Left forelimb (tissue), 1 donor: ENCODE data around the gene BLOC1S5.

Experiments
- DNase-seq: peaks from one replicate; pipeline ENCODE4 v3.0.0-alpha.2; 2018; ENCODE audit warnings: low spot score

The BLOC1S5 gene, protein sequence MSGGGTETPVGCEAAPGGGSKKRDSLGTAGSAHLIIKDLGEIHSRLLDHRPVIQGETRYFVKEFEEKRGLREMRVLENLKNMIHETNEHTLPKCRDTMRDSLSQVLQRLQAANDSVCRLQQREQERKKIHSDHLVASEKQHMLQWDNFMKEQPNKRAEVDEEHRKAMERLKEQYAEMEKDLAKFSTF

GRCh38 chr6:8063761-8064637, at the start of gene BLOC1S5:
Gene BLOC1S5 (minus strand): TSS chr6:8064389. CDS start chr6:8064376, 13 bp downstream.
- DNase-seq: peak; percentile 96

DNA sequence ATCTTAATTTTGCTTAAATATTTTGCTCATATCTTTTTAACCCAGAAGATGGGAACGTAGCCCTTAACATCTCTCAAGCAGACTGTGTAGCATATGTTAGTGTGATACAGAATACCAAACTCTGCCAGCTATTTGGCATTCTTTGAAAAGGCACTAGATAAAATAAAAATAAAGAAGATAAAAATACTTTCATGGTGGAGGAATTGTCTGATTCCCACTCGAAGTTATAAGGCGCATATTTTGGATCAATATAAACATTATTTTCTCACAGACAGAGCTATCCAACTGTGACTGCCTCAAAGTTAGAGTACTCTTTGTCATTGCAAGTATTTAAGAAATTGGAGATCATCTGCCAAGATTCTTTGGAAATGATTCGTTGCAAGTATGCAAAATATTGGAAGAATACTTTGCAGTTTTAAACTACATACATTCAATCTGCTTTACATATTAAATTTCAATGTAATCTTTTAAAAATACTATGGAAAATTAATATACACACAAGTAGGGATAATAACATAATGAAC, 49.0 kb upstream of the BLOC1S5 start:
- DNase-seq: no peak

DNA sequence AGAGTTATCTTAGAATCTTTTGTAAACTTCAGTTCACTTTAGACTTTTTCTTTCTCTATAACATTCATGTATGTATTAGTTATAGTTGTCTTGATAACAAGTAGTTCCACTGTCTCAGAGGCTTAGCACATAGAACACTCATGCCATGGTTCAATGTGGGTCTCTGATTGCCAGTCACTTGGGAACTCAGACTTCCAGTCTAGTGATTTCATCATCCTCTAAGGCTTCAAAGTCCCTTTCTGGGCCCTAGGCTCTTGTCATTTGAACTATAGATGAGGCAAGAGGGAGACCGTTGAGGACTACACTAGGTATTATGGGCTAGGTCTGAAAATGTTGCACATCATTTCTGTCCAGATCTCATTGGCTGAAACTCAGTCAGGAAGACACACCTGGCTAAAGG, 46.5 kb upstream of the BLOC1S5 start:
- DNase-seq: no peak

DNA sequence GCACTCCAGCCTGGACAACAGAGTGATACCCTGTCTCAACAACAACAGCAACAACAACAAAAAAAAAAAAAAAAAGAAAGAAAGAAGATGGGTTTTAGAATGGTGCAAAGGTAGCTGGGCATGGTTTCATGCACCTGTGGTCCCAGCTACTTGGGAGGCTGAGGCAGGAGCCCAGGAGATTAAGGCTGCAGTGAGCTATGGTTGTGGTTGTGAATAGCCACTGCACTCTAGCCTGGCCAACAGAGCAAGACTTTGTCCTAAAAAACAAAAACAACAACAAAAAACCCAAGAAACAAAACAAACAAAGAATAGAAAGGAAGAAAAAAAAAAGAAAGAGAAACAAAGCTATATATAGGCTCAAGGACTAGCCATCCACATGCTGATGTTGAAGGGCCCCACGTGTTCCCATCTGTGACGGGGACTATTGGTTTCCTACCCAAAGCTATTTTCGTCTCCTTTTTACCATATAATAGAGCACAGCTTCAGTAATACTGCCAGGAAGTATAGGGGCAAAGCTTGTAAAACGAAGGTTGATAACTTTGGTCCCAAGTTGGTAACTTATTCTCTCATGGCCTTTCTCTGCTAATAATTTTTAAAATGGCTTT, 46.0 kb upstream of the BLOC1S5 start:
- no peak for DNase-seq

GRCh38 chr6:8108759-8109539, 44.8 kb upstream of the BLOC1S5 start:
- DNase-seq: no peak

DNA sequence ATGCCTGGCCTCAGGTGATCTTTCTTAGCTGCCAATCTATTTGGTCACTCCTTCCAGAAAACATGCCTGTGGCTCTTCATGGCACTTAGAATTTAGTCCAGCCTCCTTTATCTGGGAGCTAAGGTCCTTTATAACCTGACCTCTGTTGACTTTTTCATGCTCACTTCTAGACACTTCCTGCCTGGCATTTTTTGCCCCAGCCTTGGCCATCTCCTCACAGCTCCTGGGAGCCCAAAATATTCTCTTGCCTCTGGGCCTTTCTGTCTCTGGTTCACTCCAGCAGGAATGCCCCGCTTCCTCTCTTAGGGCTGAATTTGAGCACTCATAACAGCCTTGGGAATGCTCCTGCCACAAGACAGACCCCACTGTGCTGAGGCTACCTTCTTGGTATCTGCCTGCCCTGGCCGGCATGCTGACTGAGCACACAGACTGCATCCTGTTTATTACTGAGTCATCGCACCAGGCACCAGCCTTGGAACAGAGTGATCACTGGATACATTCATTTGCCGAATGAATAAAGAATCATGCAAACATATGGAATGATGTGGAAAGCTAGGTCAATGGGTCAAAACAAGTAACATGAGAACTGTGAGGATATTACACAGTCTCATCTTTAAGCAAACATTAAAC, 44.0 kb upstream of the BLOC1S5 start:
- DNase-seq: no peak

GRCh38 chr6:8105791-8106190, 41.6 kb upstream of the BLOC1S5 start:
- DNase-seq: no peak

- DNase-seq: no peak
Observed at GRCh38 chr6:8103726-8104125, 39.5 kb upstream of the BLOC1S5 start.

DNA sequence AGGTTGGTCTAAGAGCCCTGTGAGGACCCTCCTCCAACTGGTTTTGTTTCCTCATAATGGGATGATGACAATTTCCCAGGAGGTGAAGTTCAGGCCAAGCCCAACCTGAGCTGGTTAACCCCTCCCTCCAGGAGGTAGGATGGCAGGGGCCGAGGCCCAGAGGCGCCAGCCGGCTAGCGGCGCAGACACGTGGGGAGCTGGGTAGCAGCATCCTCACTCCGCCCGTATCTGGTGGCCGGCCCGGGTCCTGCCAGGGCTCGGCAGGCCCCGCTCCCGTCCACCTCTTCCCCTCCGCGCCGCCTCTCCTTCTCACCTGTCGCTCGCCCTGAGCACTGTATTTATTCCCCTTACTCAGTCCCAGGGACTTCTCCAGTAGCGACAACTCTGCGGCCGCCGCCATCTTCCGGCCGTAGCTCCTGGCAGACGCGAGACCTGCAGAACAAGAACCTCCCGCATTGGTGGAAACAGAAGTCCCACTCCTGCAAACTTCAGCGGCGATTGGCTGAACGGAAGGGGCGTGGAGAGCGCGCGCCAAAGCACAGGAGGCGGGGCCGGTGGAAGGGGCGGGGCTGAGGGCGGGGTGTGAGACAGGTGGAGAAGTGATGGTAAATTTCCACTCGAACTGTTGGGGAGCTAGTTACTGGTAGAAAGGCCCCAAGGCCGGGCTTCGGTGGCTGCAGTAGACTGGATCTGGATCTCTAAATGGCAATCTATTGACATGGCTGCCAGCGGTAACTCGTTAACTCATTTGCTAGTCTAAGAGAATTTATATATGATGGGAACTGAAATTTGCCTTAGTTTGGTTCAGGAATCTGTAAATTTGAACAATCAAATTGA, 38.2 kb upstream of the BLOC1S5 start, which contains the start of gene EEF1E1:
EEF1E1 (minus strand) TSS at position 427 of the 837 bp plus-strand sequence; CDS start at position 400, 27 bp downstream.
- peak; percentile 91 for DNase-seq

GRCh38 chr6:8100159-8100854, 36.1 kb upstream of the BLOC1S5 start:
- no peak for DNase-seq

GRCh38 chr6:8090650-8091049, 26.5 kb upstream of the BLOC1S5 start:
- no peak for DNase-seq

GRCh38 chr6:8088886-8089285, 24.7 kb upstream of the BLOC1S5 start:
- no peak for DNase-seq

GRCh38 chr6:8087870-8088754, 23.9 kb upstream of the BLOC1S5 start:
- no peak for DNase-seq

DNA sequence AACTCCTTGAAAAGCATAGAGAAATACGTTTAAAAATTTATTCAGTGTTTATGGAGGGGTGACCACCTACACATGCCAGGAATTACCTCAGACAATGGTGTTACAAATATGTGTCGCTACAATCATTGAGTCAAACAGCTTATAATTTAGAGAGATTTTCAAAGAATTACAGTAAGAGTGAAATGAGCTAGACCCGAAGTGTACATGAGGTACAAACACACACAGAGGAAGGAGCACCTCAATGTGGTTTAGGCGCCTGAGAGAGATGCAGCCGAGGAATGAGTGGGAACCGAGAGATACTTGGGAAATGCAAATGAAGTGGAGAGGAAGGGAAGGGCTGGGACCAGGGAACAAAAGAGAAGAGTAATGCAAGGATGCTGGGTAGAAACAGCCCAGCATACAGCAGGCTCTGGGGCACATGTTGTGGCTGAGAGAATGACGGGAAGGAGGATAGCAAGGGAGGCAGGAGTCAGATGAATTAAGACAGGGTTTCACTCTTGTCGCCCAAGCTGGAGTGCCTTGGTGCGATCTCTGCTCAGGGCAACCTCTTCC, 22.6 kb upstream of the BLOC1S5 start:
- no peak for DNase-seq

DNA sequence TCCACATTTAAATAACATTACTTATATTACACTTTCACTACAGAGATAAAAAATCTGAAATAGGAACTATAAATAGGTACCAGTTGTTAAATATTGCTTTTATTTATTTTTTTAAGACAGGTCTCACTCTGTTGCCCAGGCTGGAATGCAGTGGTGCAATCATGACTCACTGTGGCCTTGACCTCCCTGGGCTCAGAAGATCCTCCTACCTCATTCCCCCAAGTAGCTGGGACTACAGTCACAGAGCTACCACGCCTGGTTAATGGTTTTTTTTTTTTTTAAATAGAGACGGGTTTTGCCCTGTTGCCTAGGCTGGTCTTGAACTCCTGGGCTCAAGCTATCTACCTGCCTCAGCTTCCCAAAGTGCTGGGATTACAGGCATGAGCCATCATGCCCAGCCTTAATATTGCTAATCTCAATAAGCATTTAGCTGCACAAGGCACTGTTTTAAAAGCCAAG, 20.9 kb upstream of the BLOC1S5 start:
- no peak for DNase-seq

GRCh38 chr6:8084586-8084985, 20.4 kb upstream of the BLOC1S5 start:
- no peak for DNase-seq

- no peak for DNase-seq
Observed at GRCh38 chr6:8082954-8083858, 19.0 kb upstream of the BLOC1S5 start.
